HUDEP-2 (cell line): ENCODE measurements around the gene LBR.

Experiments used
- DNase-seq, 76 experiments: peaks; one replicate each; lab custom pipeline; 2025; ENCODE audit not compliant: unreplicated experiment in 76 of 76; lab: John Stamatoyannopoulos, UW

The LBR gene

GRCh38 chr1:225446981-225447615 lies 19.3 kb upstream of the LBR start:
- DNase-seq, result no peak

GRCh38 chr1:225446595-225446960 lies 18.7 kb upstream of the LBR start:
- DNase-seq, result no peak

GRCh38 chr1:225445639-225446594 lies 18.1 kb upstream of the LBR start:
- DNase-seq, result no peak

GRCh38 chr1:225442123-225442505 lies 14.3 kb upstream of the LBR start:
- no peak for DNase-seq

- no peak for DNase-seq
These were observed 13.7 kb upstream of the LBR start for GRCh38 chr1:225441314-225442122.

GRCh38 chr1:225440380-225441221 lies 12.8 kb upstream of the LBR start:
- DNase-seq, result no peak

- peak in 1 of 76 experiments; percentile 10 for DNase-seq
These were observed 10.0 kb upstream of the LBR start for GRCh38 chr1:225437710-225438437.

- DNase-seq, result peak in 17 of 76 experiments; percentile 6 to 35 (median 21)
These were observed 8.1 kb upstream of the LBR start for GRCh38 chr1:225435957-225436392.

GRCh38 chr1:225435487-225435886 lies 7.6 kb upstream of the LBR start:
- no peak for DNase-seq

- no peak for DNase-seq
These were observed 7.2 kb upstream of the LBR start for GRCh38 chr1:225435076-225435475.

GRCh38 chr1:225434046-225434445 lies 6.2 kb upstream of the LBR start:
- DNase-seq, result no peak

- DNase-seq, result no peak
These were observed 3.4 kb upstream of the LBR start for GRCh38 chr1:225431081-225431863.

- DNase-seq, result no peak
These were observed 2.5 kb upstream of the LBR start for GRCh38 chr1:225430301-225430700.

- peak in 2 of 76 experiments; percentile 15 for DNase-seq
These were observed 1.1 kb upstream of the LBR start for GRCh38 chr1:225428881-225429455.

- peak; percentile 22 to 95 (median 90) for DNase-seq
These were observed 436 bp upstream of the LBR start for GRCh38 chr1:225428068-225428880.

- DNase-seq, result peak in 9 of 76 experiments; percentile 9 to 40 (median 21)
These were observed 1.2 kb downstream of the LBR start for GRCh38 chr1:225426395-225427234.
